NOMO-1 treated with dmso at 0.1 percent for 144 hours (cell line): ENCODE data around the gene UST.
"Not testable (repeated sequence)": the region's sequence is repeated elsewhere in the genome, so short reads cannot be mapped to it uniquely, and the experiment has no call there.

Experiments
- DNase-seq: peaks from one replicate; lab custom pipeline; 2025; ENCODE audit not compliant: unreplicated experiment; lab: John Stamatoyannopoulos, UW

Gene UST

DNA sequence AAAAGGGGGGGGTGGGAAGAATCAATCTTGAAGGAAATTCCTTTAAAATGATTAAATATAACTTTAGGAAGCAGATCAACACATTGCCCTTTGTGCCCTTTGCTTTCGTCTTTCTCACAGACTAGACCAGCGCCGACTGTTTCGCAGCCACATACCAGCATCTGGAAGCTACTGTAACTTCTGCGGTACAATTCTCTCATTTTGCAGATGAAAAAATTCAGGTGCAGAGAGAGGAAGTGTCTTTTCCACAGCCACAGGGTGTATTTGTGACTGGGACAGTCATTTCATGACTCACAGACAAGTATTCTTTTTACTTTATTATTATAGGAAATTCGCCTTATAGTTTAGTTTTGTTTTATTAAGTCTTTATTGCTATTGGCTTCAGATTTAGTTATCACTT is 84.2 kb downstream of the UST start:
- no peak for DNase-seq

DNA sequence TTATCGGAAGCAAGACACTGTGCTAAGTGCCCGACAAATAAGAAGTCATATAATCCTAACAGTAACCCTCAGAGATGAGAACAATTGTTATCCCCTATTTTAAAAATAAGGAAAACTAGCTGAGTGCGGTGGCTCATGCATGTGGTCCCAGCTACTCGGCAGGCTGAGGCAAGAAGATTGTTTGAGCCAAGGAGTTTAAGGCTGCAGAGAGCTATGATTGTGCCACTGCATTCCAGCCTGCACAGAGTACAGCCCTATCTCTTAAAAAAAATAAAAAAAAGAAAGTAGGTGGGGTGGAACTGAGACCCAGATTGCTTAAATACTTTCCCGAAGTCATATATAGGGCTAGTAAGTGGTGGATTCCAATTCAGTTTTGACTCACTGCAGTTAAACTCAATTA is 84.7 kb downstream of the UST start:
- DNase-seq = no peak

DNA sequence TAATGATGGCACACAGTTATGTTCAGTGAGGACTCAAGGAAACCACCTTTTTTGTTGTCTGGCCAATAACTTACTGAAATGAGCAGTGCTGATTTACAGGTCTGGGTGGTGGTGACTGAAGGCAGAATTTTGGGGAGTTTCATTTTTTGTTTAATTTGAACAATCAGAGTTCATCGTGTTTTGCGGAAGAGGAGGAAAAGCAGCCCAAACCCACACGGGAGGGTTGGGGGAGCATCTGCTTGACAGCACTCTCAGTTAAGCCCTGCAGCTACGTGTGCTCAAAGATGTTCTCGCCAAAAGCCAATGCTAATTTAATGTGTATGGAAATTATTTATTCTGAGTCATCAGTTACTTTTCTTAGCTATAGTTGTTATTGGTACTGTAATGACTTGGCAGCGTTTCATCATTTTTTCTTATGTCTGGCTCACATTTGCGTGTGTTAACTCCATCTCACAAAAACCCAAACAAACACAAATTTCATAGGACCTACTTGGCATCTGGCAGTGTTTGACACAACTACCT is 89.2 kb downstream of the UST start:
- no peak for DNase-seq

DNA sequence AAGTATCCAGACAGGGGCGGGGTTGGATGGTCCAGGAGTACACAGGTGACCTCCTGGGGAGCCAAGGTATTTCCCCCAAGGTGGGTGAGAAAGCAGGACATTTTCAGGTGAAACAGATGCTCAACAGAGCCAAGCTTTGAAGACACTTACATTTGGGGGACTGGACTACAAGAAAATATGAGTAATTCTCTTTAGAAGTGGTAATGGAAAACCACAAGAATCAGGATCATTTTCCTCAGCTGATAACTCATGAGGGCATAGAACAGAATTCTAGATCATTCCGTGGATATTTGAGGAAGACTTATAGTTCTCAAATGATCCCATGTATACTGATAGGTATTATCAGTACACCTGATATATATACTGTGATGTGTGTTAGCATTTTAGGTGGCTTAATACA is 89.9 kb downstream of the UST start:
- DNase-seq = no peak

DNA sequence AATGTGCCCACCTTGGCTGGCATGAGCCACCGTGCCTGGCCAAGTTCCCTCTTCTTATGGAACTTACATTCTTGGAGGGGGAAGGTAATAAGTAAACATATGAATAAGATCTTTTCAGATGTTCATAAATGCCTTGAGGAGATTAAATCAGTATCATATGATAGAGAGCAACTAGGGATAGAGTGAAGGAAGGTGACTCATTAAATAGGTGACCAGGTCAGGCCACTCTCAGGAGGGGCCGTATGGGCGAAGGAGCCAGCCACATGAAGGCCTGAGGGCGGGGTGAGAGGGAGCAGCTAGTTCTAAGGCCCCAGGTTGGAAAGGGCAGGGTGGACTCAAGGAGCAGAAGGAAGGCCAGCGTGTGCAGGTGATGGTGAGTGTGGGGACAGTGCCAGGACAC is 91.1 kb downstream of the UST start:
- DNase-seq = no peak

DNA sequence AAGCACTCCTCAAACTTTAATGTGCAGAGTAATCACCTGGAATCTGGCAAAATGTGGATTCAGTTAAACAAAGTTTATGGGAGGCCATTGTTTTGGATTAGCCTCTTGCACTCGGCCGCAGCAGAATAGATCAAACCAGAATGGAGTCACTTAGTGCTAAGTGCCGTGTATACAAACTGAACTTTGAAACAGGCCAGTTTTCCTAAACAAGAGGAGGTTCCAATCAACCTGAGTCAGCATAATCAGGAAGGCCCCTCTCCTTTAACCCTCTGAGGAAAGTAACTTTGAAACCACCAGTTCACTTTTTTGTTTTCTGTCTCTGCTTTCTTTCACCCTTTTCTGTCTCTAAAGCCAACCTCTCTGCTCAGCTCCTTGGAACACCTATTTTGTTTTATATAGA is 92.2 kb downstream of the UST start:
- DNase-seq = no peak

DNA sequence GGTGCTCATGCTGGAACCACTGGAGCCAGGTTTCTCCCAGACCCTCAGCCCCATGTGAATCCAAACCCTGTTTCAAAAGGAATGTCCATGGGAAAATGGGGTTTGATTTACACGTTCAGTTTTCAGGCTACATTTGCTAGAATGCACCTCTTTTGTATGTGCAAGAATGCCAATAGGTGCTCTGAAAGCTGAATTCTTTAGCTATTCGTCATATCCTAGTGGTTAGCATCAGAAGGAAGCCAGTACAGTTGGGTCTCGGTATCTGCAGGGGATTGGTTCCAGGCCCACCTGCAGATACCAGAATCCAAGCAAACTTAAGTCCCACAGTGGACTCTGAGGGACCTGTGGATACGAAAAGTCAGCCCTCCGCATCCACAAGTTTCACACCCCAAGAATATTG is 93.4 kb downstream of the UST start:
- DNase-seq = no peak

DNA sequence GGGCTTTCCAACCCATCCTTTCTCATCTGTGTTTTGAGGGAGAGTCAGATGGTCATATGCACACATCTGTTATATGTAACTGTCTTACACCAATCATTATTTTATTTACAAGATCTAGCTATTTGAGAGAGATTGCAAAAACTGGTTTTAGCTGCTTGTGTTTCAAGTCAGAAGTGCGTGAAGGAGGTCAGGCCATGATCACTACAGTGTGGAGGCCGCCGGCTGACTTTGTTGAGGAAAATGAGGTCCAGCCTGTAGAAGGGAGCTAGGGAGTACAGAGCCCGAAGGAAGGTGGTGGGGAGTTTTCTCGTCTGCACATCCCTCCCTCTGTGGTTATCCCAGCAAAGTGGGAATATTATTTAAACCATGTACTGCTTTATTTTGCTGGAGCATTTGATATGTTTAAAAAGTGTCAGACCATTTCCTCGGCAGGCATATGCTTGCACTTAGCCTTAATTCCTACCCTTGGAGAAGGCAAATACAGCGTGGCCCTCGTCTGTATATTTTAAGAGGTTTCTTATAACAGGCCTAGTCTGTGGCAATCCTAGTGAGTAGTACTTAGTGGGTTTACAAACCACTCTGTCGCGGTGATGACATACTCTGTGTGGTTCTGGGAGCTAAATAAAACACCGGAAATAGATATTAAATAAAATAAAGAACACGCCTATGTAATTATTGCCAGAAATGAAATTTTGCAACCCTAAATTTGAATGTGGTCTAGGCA is 95.6 kb downstream of the UST start:
- DNase-seq = peak; percentile 52

DNA sequence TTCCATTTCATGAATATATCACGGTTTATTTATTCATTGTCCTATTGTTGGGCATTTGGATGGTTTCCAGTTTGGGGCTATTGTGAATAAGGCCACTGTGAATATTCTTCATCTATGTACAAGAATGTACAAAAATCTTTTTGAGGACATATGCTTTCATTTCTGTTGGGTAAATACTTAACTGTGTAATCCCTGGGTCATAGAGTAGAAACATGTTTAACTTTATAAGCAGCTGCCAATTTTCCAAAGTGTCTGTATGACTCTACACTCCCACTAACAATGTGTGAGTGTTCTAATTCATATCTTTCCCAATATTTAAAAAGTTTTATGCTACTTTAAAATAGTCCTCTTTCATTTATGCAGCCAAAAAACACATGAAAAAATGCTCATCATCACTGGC is 98.6 kb downstream of the UST start:
- DNase-seq = no peak

DNA sequence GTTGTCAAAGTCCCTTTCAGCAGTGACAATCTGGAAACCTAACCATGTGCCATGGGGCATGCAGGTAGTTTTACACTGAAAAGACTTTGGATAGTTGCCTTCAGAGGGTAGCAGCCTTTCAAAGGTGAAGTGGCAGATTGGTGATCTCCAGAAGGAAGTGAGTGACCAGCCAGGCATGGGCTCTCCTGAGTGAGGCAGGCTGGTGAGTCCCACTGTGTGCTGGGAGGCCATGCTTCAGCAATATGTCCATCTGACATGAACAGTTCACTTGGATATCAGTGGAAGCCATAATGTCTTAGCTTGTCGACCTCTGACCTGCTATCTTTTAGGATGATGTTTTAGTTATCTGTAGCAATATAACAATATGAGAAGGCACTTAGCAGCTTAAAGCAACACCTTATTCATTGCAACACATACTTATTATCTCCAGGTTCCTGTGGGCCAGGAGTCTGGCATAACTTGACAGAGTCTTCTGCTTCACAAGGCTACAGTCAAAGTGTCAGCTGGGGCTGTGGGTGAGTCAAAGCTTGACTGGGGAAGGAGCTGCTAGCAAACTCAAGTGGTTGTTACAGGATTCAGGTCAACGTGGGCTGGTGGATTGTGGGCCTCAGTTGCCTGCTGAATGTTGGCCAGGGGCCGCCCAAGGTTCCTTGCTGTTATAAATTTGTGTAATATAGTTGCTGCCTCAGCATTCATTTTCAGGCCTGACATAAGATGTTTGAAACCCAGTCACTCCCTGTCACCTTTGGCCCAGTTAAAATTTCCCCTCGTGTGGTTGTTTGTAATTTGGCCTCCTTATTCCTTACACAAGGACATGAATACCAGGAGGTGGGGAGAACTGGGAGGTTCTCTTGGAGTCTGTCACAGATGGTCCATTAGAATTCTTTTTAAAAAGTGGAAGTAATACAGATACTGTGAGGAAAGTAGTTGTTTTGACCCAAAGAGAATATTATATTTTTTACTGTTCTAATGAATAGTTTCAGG is 100.2 kb downstream of the UST start:
- DNase-seq = no peak

DNA sequence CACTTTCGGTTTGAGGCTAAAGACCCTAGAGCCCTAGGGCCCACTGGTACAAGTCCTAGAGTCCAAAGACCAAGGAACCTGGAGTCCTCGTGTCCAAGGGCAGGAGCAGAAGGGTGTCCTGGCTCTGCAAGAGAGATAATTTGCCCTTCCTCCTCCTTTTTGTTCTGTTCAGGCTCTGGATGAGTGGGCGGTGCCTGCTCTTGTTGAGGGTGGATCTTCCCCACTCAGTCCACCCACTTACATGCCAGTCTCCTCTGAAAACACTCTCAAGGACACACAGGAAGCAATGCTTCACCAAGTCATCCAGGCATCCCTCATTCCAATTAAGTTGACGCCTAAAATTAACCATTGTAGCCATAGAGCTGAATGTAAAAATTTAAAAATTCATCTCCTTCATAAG is 102.1 kb downstream of the UST start:
- DNase-seq = no peak

DNA sequence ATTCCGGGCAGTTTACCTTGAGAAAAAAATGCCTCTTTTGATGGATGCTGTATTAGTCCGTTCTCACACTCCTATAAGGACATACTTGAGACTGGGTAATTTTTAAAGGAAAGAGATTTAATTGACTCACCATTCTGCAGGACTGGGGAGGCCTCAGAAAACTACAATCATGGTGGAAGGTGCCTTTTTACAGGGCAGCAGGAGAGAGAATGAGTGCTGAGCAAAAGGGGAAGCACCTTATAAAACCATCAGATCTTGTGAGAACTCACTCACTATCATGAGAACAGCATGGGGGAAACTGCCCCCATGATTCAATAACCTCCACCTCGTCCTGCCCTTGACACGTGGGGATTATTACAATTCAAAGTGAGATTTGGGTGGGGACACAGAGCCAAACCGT is 102.6 kb downstream of the UST start:
- not testable (repeated sequence) for DNase-seq

DNA sequence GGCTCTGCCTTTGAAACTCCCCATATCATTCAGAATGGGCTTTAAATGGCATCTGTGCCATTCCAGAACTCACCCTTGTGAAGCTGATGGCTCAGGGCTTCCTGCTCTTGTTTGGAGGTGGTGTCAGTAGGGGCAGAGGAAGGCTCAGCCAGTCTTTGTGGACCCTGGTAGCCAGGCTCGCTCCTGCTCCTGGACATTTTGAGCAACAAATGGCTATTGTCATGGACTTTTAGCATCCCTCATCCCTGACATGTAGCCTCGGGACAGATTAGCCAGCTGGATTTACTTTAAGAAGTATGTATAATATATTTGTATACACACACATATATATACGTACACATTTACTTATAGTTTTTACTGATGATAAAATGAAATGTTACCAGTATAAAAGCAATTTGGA is 104.1 kb downstream of the UST start:
- DNase-seq = no peak

DNA sequence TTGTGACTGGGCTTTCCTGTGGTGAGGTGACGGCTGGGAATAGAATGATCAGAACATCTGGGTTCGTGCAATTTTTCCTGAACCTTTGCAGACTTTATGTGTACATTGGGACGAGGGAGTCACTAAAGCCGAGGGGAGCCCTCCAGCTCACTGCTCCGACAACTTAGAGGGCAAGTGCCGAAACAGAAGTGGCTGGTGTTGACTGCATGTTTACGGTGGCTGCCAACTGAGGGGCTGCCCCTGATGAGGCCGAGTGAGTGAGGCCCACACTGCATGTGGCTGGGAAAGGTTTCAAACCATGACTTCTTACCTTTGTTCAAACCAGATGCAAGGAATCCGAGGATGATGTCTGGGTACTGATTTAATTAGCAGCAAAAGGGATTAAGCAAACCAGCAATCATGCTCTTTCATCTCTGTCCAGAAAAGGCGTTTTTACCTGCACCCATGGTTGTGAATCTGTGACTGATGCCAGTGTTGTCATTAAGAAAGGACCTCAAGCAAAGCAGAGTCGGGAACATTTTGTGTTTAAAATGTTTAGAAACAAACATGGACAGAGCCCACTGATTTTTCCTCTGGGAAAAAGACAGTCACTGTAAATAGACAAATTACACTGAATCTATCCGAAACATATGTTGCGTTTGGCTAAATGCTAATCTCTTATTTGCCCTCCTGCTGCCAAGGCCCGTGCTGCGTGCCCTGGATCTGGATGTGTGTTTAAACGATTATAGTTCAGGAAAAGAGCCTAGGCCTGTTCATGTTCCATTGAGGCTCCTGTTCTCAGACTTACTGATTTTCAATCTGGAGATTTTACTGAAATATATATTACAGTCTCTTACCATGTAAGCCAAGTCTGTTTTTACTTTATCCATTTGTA is 105.1 kb downstream of the UST start:
- DNase-seq = no peak

DNA sequence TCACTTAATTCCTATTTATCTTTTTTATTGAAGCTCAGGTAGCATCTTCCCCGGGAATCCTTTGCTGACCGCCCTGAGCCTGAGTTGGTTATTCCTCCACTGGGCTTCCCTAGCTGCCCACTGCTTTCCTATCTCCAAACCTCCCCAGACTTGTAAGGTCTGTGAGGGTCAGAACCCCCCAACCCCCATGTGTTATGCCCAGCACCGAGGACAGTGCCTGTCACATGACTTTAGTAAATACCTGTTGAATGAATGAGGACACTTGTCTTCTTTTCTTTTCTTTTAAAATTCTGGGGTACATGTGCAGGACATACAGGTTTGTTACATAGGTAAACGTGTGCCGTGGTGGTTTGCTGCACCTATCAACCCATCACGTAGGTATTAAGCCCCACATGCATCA is 105.9 kb downstream of the UST start:
- no peak for DNase-seq

DNA sequence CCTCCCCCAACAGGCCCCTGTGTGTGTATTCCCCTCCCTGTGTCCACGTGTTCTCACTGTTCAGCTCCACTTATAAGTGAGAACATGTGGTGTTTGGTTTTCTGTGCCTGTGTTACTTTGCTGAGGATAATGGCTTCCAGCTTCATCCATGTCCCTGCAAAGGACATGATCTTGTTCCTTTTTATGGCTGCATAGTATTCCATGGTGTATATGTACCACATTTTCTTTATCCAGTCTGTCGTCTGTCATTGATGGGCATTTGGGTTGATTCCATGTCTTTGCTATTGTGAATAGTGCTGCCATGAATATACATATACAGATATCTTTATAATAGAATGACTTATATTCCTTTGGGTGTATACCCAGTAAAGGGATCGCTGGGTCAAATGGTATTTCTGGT is 106.3 kb downstream of the UST start:
- not testable (repeated sequence) for DNase-seq

DNA sequence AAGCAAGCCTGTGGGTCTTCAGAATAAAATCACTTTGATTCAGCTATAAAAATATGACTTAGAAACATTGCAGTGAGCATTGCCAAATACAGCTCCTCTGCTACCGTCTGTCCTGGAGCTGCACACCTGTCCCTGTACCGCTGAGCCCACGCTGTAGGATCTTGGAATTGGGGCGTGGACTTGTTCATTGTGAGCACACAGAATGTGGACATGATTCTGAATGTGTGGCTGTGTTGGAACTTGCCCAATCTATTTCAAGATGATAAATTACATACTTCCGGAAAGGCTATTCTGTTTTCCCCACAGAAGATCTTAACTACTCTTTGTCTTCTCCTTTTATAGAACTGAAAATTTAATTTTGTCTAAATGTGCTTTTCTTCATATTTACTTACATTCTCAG is 107.3 kb downstream of the UST start:
- DNase-seq = peak; percentile 51

DNA sequence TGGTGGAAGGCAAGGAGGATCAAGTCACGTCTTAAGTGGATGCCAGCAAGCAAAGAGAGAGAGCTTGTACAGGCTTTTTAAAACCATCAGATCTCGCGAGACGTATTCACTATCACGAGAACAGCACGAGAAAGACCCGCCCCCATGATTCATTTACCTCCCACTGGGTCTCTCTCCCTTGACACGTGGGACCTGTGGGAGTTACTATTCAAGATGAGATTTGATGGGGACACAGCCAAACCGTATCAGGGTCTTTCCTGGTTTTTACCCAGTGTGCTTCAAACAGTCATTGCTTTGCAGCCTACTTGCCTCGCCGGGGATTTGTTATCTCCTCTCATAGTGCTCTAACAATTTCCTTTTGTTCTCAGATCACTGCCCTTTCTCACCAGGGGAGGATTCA is 108.2 kb downstream of the UST start:
- no peak for DNase-seq

DNA sequence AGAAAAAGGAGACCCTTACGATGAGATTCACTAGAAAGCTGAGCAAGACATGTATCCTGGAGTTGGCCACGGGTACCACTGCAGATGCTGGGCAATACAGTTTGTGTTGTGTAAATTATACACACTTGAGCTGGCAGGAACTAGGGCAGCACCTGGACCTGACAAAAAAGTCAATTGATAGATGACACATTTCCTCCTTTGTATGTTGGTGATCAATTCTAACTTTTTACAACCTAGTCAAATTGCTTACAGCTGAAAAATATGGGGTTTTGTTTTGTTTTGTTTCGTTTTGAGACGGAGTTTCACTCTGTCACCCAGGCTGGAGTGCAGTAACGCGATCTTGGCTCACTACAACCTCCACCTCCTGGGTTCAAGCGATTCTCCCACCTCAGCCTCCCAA is 108.9 kb downstream of the UST start:
- no peak for DNase-seq

DNA sequence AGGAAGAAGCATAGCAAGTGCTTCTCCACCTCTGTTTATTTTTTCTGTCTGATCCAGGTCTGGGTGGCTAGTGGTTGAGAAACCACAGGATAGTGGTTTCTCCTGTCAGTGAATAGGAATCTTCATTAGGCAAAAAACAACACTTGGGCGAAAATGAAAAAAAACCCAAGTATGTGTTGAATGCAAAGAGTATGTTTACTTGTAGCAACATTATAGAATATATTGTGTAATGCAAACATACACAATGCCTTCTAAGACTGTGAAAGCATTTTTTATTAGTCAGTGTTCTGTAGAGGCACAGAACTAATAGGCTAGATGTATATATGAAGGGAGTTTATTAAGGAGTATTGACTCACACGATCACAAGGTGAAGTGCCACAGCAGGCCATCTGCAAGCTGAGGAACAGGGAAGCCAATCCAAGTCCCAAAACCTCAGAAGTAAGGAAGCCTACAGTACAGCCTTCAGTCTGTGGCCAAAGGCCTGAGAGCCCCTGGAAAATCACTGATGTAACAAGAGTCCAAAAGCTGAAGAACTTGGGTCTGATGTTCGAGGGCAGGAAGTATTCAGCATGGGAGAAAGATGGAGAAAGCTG is 111.1 kb downstream of the UST start:
- no peak for DNase-seq

DNA sequence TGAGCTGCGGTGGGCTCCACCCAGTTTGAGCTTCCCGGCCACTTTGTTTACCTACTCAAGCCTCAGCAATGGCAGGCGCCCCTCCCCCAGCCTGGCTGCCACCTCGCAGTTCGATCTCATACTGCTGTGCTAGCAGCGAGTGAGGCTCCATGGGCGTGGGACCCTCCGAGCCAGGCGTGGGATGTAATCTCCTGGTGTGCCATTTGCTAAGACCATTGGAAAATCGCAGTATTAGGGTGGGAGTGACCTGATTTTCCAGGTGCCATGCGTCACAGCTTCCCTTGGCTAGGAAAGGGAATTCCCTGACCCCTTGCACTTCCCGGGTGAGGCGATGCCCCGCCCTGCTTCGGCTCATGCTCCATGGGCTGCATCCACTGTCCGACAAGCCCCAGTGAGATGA is 117.3 kb downstream of the UST start:
- DNase-seq = not testable (repeated sequence)
